Measurements from ENCODE around the gene LSM7. TPM values are rescaled to one million over a fixed set of nuclear protein-coding genes. Genes with fewer than 3 reads are reported as not detected.
A peak's percentile ranks its signal among the peaks of the same experiment; 100 is the strongest.

Gene LSM7
- total and polyA plus RNA-seq, 9 of the 15 experiments (the other 6 are each of a cell fraction or from before 2014, with no cell fraction given): 40.5 to 690 (median 265) TPM

- TF ChIP-seq, protein P1, sequence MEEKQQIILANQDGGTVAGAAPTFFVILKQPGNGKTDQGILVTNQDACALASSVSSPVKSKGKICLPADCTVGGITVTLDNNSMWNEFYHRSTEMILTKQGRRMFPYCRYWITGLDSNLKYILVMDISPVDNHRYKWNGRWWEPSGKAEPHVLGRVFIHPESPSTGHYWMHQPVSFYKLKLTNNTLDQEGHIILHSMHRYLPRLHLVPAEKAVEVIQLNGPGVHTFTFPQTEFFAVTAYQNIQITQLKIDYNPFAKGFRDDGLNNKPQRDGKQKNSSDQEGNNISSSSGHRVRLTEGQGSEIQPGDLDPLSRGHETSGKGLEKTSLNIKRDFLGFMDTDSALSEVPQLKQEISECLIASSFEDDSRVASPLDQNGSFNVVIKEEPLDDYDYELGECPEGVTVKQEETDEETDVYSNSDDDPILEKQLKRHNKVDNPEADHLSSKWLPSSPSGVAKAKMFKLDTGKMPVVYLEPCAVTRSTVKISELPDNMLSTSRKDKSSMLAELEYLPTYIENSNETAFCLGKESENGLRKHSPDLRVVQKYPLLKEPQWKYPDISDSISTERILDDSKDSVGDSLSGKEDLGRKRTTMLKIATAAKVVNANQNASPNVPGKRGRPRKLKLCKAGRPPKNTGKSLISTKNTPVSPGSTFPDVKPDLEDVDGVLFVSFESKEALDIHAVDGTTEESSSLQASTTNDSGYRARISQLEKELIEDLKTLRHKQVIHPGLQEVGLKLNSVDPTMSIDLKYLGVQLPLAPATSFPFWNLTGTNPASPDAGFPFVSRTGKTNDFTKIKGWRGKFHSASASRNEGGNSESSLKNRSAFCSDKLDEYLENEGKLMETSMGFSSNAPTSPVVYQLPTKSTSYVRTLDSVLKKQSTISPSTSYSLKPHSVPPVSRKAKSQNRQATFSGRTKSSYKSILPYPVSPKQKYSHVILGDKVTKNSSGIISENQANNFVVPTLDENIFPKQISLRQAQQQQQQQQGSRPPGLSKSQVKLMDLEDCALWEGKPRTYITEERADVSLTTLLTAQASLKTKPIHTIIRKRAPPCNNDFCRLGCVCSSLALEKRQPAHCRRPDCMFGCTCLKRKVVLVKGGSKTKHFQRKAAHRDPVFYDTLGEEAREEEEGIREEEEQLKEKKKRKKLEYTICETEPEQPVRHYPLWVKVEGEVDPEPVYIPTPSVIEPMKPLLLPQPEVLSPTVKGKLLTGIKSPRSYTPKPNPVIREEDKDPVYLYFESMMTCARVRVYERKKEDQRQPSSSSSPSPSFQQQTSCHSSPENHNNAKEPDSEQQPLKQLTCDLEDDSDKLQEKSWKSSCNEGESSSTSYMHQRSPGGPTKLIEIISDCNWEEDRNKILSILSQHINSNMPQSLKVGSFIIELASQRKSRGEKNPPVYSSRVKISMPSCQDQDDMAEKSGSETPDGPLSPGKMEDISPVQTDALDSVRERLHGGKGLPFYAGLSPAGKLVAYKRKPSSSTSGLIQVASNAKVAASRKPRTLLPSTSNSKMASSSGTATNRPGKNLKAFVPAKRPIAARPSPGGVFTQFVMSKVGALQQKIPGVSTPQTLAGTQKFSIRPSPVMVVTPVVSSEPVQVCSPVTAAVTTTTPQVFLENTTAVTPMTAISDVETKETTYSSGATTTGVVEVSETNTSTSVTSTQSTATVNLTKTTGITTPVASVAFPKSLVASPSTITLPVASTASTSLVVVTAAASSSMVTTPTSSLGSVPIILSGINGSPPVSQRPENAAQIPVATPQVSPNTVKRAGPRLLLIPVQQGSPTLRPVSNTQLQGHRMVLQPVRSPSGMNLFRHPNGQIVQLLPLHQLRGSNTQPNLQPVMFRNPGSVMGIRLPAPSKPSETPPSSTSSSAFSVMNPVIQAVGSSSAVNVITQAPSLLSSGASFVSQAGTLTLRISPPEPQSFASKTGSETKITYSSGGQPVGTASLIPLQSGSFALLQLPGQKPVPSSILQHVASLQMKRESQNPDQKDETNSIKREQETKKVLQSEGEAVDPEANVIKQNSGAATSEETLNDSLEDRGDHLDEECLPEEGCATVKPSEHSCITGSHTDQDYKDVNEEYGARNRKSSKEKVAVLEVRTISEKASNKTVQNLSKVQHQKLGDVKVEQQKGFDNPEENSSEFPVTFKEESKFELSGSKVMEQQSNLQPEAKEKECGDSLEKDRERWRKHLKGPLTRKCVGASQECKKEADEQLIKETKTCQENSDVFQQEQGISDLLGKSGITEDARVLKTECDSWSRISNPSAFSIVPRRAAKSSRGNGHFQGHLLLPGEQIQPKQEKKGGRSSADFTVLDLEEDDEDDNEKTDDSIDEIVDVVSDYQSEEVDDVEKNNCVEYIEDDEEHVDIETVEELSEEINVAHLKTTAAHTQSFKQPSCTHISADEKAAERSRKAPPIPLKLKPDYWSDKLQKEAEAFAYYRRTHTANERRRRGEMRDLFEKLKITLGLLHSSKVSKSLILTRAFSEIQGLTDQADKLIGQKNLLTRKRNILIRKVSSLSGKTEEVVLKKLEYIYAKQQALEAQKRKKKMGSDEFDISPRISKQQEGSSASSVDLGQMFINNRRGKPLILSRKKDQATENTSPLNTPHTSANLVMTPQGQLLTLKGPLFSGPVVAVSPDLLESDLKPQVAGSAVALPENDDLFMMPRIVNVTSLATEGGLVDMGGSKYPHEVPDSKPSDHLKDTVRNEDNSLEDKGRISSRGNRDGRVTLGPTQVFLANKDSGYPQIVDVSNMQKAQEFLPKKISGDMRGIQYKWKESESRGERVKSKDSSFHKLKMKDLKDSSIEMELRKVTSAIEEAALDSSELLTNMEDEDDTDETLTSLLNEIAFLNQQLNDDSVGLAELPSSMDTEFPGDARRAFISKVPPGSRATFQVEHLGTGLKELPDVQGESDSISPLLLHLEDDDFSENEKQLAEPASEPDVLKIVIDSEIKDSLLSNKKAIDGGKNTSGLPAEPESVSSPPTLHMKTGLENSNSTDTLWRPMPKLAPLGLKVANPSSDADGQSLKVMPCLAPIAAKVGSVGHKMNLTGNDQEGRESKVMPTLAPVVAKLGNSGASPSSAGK (IDR thresholded peaks at IDR 0.05): peak; percentile 37; the same call in 1 of the 2 replicates
- TF ChIP-seq KLF16 (IDR thresholded peaks at IDR 0.05) (0 out of 2 replicates have a peak, but pooled peaks have one; percentile 46), BHLHE40 (IDR thresholded peaks at IDR 0.05; ENCODE audit: low read length) (peak; percentile 54), HNRNPH1 (optimal IDR thresholded peaks at IDR 0.05; ENCODE audit: low read depth, low read length) (no peak), ETV1 (tag; conservative IDR thresholded peaks at IDR 0.05; ENCODE audit: low read depth) (no peak), TRIM24 (IDR thresholded peaks at IDR 0.05) (peak; percentile 65 to 71; a peak in 3 of 4 replicates), MTA2 (IDR thresholded peaks at IDR 0.05; ENCODE audit: low read depth) (peak; percentile 88), SIN3B (IDR thresholded peaks at IDR 0.05; ENCODE audit: low read depth) (no peak), YY1 (IDR thresholded peaks at IDR 0.05; ENCODE audit: borderline replicate concordance in 1 of 3, control insufficient read depth in 1 of 3, extremely low read depth in 1 of 3, insufficient read depth in 3 of 3, insufficient read length in 1 of 3, insufficient replicate concordance in 2 of 3, low read depth in 1 of 3, low read length in 2 of 3) (no peak), CBFA2T2 (conservative IDR thresholded peaks at IDR 0.05) (peak; percentile 85)
- TF ChIP-seq, protein P2, sequence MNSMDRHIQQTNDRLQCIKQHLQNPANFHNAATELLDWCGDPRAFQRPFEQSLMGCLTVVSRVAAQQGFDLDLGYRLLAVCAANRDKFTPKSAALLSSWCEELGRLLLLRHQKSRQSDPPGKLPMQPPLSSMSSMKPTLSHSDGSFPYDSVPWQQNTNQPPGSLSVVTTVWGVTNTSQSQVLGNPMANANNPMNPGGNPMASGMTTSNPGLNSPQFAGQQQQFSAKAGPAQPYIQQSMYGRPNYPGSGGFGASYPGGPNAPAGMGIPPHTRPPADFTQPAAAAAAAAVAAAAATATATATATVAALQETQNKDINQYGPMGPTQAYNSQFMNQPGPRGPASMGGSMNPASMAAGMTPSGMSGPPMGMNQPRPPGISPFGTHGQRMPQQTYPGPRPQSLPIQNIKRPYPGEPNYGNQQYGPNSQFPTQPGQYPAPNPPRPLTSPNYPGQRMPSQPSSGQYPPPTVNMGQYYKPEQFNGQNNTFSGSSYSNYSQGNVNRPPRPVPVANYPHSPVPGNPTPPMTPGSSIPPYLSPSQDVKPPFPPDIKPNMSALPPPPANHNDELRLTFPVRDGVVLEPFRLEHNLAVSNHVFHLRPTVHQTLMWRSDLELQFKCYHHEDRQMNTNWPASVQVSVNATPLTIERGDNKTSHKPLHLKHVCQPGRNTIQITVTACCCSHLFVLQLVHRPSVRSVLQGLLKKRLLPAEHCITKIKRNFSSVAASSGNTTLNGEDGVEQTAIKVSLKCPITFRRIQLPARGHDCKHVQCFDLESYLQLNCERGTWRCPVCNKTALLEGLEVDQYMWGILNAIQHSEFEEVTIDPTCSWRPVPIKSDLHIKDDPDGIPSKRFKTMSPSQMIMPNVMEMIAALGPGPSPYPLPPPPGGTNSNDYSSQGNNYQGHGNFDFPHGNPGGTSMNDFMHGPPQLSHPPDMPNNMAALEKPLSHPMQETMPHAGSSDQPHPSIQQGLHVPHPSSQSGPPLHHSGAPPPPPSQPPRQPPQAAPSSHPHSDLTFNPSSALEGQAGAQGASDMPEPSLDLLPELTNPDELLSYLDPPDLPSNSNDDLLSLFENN (IDR thresholded peaks at IDR 0.05; ENCODE audit: low read depth in 2 of 2, low read length in 2 of 2): 0 out of 4 replicates have a peak, but pooled peaks of 1 of the 2 experiments have one; percentile 66
Observed at GRCh38 chr19:2345794-2346663, 17.6 kb upstream of the LSM7 start (continued).

All from K562 (cell line).